HG02610 (cell line): ENCODE data around the gene VWA8.
"Not testable (repeated sequence)": the region's sequence is repeated elsewhere in the genome, so short reads cannot be mapped to it uniquely, and the experiment has no call there.

Experiments used
- ATAC-seq: cut with Tn5 transposase; IDR thresholded peaks from one replicate; pipeline ENCODE4 v1.9.1; 2021; ENCODE audit warnings: mild to moderate bottlenecking, moderate library complexity; ENCODE audit not compliant: unreplicated experiment

The VWA8 gene

DNA sequence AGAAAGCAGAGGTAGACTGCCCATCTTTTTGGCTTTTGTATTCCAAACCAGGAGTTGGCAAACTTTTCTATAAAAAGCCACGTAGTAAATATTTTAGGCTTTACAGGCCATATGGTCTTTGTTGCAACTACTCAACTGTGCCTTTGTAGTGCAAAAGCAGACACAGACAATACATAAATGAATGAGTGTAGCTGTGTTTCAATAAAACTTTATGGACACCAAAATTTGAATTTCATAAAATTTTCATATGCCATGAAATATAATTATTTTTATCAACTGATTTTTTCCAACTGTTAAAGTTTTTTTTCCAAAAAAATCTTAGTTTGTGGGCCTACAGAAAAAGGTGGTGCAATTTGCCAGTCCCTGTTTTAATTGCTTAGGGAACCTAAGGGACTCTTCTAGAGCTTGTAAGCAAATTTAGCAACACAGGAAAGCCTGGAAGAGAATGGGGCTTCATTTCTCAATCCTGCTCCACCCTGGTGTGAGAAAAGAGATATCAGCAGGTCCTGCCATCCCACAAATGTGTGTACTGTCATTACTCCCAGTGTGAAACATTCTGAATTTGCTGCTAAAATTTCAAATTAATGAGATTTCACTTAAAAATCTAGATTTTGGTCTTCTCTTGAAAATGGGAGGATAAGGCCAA is 309.4 kb downstream of the VWA8 start:
- ATAC-seq = no peak

GRCh38 chr13:41650706-41651105 is 310.2 kb downstream of the VWA8 start:
- ATAC-seq = no peak

GRCh38 chr13:41649659-41650058 is 311.2 kb downstream of the VWA8 start:
- ATAC-seq = no peak

- ATAC-seq = no peak
Measured at GRCh38 chr13:41648314-41648935, 312.5 kb downstream of the VWA8 start.

DNA sequence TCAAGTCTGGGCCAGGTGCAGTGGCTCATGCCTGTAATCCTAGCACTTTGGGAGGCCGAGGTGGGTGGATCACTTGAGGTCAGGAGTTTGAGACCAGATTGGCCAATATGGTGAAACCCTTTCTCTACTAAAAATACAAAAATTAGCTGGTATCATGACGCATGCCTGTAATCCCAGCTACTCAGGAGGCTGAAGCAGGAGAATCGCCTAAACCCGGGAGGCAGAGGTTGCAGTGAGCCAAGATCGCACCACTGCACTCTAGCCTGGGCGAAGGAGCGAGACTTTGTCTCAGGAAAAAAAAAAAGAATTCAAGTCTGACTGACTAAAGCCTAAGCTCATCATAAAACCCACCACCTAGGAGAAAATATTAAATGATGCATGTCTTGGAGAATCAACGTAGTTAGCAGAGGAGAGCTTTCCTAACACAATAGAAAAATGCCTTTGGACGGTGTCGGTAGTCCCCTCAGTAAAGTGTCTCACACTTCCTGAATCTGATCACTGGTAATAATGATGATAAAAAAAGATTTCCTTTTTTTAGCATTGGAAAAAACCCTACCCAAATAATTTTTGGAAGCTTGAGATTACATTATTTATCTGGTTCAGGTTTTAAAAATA is 313.1 kb downstream of the VWA8 start:
- not testable (repeated sequence) for ATAC-seq

- no peak for ATAC-seq
Measured at GRCh38 chr13:41645331-41645730, 315.6 kb downstream of the VWA8 start.

- no peak for ATAC-seq
Measured at GRCh38 chr13:41644742-41645141, 316.2 kb downstream of the VWA8 start.

GRCh38 chr13:41643507-41643906 is 317.4 kb downstream of the VWA8 start:
- no peak for ATAC-seq

DNA sequence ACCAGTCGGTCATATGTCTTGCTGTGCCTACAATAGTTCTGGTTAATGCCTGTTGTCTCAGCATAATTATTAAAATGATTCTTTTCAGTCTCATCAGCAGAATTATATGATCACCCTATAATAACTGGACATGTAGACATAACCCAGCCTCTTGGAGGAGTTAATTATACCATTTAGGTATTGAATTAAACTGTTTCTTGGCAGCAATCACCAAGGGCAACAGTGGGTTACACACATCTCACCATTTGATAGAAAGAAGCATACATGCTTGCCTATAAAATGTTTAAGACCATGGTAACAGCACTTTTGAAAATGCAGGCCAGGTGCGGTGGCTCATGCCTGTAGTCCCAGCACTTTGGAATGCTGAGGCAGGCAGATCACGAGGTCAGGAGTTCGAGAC is 318.9 kb downstream of the VWA8 start:
- no peak for ATAC-seq

- no peak for ATAC-seq
Measured at GRCh38 chr13:41641429-41641828, 319.5 kb downstream of the VWA8 start.

DNA sequence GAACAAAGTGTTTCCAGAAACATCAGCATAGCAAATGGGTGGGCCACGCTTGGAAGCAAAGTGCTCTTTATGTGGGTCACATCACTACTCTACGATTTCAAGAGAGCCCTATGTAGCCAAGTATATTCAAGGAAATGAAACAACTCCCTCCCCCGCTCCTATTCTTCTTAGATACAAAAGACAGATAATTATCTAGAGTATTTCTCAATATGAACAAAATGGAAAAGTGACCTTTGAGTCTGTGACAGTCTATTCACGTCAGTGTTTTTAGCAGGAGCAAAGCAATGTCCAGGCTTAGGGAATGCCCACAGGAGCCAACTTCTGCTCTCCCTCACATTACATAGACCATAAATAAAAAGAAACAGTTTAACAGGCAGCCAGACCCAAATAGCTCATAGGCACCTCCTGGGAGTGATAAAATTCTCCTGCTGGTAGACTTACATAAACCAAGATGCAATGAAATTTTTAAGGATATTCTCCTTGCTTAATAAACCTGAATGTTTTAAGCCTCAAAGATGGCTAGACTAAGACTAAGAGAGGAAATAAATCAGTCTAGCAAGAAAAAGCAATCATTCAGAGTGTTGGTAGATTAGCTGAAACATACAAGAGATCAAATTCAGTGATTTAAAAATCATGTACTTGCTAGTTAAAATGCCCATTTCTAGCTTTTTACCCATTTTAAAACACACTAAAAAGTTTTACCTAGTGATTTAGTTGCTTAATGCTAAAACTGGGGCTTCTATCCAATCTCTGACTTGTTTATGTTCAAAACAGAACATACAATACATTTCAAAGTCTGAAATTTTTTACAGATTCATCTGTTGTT is 320.7 kb downstream of the VWA8 start:
- no peak for ATAC-seq

DNA sequence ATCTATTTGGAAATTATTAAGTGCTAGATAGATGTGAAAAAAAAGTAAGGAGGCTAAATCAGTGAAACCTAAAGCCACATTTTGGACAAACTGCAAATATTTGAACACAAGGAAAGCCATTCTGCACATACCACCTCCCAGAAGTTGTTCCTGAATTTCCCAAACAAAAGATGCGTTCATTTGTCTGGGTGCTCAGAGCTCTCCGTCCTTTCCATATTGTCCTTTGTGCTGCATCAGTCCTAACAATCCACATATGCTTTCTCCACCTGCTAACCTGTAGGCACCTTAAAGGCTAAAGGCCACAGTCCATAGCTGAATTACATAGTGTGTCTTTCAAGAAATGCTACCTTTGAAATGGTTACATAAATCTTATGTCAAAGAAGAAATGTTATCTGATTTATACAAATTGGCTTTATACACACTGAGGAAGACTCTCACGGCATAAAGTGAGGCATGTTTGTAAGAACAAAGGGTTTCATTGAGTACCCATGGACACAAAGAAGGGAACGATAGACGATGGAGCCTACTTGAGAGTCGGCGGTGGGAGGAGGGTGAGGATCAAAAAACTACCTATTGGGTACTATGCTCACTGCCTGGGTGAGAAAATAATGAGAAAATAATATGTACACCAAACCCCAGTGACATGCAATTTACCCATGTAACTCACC is 321.5 kb downstream of the VWA8 start:
- no peak for ATAC-seq

DNA sequence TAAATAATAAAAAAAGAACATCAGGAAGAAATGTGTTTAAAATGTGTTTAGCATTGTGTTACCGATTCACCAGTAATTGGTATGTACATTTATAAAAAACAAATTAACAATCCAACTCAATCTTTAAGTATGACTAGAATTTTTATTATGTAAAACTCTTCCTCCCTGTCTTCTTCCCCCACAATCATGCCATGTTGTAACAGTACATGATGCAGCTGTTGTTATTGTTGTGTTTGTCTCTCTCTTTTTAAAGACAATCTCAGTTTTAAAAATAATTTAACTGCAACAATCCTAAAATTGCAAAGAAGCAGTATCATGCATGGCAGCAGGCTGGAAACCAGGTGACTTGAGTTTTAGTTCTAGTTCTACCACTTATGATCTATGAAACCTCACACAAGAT is 323.3 kb downstream of the VWA8 start:
- no peak for ATAC-seq

- ATAC-seq = not testable (repeated sequence)
Measured at GRCh38 chr13:41637032-41637431, 323.9 kb downstream of the VWA8 start.

DNA sequence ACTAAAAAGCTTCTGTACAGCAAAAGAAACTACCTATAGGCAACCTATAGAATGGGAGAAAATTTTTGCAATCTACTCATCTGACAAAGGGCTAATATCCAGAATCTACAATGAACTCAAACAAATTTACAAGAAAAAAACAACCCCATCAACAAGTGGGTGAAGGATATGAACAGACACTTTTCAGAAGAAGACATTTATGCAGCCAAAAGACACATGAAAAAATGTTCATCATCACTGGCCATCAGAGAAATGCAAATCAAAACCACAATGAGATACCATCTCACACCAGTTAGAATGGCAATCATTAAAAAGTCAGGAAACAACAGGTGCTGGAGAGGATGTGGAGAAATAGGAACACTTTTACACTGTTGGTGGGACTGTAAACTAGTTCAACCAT is 324.3 kb downstream of the VWA8 start:
- not testable (repeated sequence) for ATAC-seq

DNA sequence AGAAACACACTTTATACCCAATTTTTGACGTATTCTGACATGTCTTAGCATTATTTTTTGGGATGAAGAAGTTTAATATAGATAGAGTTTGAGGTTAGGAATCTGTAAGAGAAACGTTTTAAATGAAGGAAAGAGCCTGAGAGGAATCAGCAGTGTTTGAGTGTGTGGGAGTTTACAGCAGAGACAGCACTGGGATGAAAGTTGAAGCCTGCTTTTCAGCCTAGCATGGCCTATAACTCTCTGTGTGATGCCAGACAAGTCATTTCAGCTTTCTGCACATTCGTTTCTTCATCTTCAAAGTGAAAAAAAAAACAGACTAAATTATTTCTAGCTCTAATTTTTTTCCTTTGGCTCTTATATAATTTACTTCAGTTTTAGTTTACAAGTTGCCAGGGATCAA is 326.5 kb downstream of the VWA8 start:
- no peak for ATAC-seq

- ATAC-seq = no peak
Measured at GRCh38 chr13:41633776-41634175, 327.1 kb downstream of the VWA8 start.

GRCh38 chr13:41631296-41631965 is 329.5 kb downstream of the VWA8 start:
- no peak for ATAC-seq

GRCh38 chr13:41627425-41627824 is 333.5 kb downstream of the VWA8 start:
- ATAC-seq = no peak

DNA sequence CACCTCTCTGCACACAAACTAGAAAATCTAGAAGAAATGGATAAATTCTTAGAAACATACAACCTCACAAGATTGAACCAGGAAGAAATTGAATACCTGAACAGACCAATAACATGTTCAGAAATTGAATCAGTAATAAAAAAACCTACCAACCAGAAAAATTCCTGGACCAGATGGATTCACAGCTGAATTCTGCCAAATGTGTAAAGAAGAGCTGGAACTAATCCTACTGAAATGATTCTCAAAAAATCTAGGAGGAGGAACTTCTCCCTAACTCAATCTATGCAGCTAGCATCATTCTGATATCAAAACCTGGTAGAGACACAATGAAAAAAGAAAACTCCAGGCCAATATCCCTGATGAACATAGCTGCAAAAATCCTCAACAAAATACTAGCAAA is 336.9 kb downstream of the VWA8 start:
- ATAC-seq = no peak
